Upper lobe of left lung (tissue), 6 donors: ENCODE results near the gene SPR. TPM values are rescaled to one million over a fixed set of nuclear protein-coding genes. Genes with fewer than 3 reads are reported as not detected.

Experiments used
- ATAC-seq, 2 donors: fragments of 200-7000 bp; cut with Tn5 transposase; one replicate each; pipeline ENCODE4 v1.9.1; 2022; ENCODE audit warnings: mild to moderate bottlenecking in 2 of 2, moderate library complexity in 2 of 2; ENCODE audit not compliant: low FRiP score in 2 of 2
- DNase-seq, 2 donors: peaks; one replicate each; pipeline ENCODE4 v3.0.0-alpha.2; 2019 to 2020
- H3K27ac ChIP-seq, 4 donors: fragments of 200-600 bp; sonication (generic); one replicate each; pipeline ENCODE4 v1.5.1; 2016 to 2019
- H3K27me3 ChIP-seq, 4 donors: fragments of 200-600 bp; sonication (generic); one replicate each; pipeline ENCODE4 v1.5.1; 2017 to 2019
- H3K36me3 ChIP-seq, 4 donors: fragments of 200-600 bp; sonication (generic); one replicate each; pipeline ENCODE4 v1.5.1; 2016 to 2019
- H3K4me1 ChIP-seq, 4 donors: fragments of 200-600 bp; sonication (generic); one replicate each; pipeline ENCODE4 v1.5.1; 2018 to 2019
- H3K4me3 ChIP-seq, 4 donors: fragments of 200-600 bp; sonication (generic); one replicate each; pipeline ENCODE4 v1.5.1; 2017 to 2019; ENCODE audit warnings: mild to moderate bottlenecking in 2 of 4, moderate library complexity in 1 of 4
- H3K9me3 ChIP-seq, 4 donors: fragments of 200-600 bp; sonication (generic); one replicate each; pipeline ENCODE4 v1.5.1; 2018 to 2019
- EP300 ChIP-seq, 4 donors: sonication (generic); formaldehyde crosslinking; IDR thresholded peaks; one replicate each; pipeline ENCODE4 v1.5.1; 2017; ENCODE audit warnings: antibody characterized with exemption in 4 of 4, control low read depth in 2 of 4
- POLR2A ChIP-seq, 4 donors: fragments of 450-650 bp; IDR thresholded peaks; one replicate each; pipeline ENCODE4 v1.5.1; 2016 to 2017; ENCODE audit warnings: antibody characterized with exemption in 4 of 4, mild to moderate bottlenecking in 2 of 4
- POLR2AphosphoS5 ChIP-seq, 2 donors: sonication (generic); formaldehyde crosslinking; IDR thresholded peaks; one replicate each; pipeline ENCODE4 v1.5.1; 2017; ENCODE audit warnings: antibody characterized with exemption in 2 of 2
- WGBS, 2 donors: methylation state at CpG; one replicate each; pipeline ENCODE4 v1.1.5; 2017 to 2018; 5-methylcytosine and 5-hydroxymethylcytosine counted together
- total RNA-seq, 6 donors: library from RNA; depleted of rRNA in 4 of 6; stranded (reverse); fragments of >200 nt in 4 of 6; gene quantifications; one replicate each; pipeline versions ENCODE4 v1.1.0 to v1.2.1, GENCODE V29; 2016 to 2021
- TF ChIP-seq, protein P1 (sequence below), 6 experiments: fragments of 450-650 bp in 4 of 6; fragments of 200-600 bp in 2 of 6; sonication (generic) in 2 of 6; IDR thresholded peaks; one replicate each; pipeline ENCODE4 v1.5.1; 2016 to 2019; ENCODE audit warnings: antibody characterized with exemption in 6 of 6
- donor health status: DM: no; HTN: no; CAD: no; lungs with moderate emphysema.
- donor health status: DM: no; HTN: yes; CAD: no; lungs with severe emphysema.

SPR gene
- total RNA-seq, 6 donors from 2014 or later: 26.2 to 49.2 (median 34.2) TPM

DNA sequence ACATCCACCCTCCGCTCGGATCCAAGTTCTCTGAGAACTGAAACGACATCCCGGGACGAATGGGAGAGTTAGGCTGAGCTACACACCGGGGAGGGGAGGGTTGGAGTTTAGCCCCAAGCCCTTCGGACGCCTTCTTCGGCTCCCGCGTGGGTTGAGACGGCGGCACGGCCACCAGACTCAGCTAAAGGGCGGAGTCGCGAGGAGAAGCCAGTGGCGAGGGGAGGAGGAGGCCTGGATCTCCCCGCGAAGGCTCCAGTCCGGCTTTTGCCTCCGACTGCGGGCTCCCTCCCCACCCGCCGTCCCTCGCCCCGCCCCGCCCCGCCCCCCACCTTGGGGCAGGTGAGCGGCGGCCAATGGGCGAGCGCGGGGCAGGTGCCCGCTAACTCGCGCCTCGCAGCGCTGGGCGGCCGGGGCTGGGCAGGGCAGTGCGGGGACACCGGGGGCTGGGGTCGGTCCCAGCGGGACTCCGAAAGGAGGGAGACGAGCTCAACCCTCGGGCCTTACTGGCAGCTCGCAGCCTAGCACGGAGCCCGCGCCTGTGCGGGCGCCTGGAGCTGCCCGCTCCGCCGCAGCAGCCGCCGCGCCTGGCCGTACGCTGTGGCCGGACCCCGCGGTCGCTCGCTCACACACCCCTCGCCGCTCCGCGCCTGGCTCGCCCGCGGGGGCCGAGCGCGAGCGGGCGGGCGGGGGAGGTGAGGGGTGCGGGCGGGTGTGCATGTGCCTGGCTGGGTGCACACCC is 30.1 kb downstream of the SPR start, which contains the start of gene EMX1:
EMX1 (plus strand) TSS at position 382 of the 739 bp plus-strand sequence; CDS start at position 716, 334 bp downstream.
- H3K27ac ChIP-seq: no peak within 1 kb of the TSS

GRCh38 chr2:72917877-72918553 is 30.8 kb downstream of the SPR start:
- Histone ChIP-seq H3K9me3 (no peaks in the 10 kb centered on the region), H3K36me3 (no peaks in the 10 kb centered on the region), H3K4me3 (peak overlapping the region in 3 of 4 donors; percentile 31 to 46 (median 42)), H3K27ac (no peak overlapping the region), H3K27me3 (peaks cover 0 to 95% (median 59%) of the 10 kb centered on the region in 4 donors), H3K4me1 (peaks cover 50 to 59% (median 54%) of the 10 kb centered on the region in 4 donors)
- ATAC-seq (no peak), DNase-seq (peak; percentile 15 to 87)
- 6% methylated on average over 44 of the region's 89 CpGs; no CpG with 5 or more reads in 1 of the 2 donors for WGBS, 2 donors
- TF ChIP-seq EP300 (IDR thresholded peaks at IDR 0.05): no peak
- TF ChIP-seq POLR2A (IDR thresholded peaks at IDR 0.05): no peak
- no peak for TF ChIP-seq POLR2AphosphoS5 (IDR thresholded peaks at IDR 0.05)
- TF ChIP-seq, protein P1, sequence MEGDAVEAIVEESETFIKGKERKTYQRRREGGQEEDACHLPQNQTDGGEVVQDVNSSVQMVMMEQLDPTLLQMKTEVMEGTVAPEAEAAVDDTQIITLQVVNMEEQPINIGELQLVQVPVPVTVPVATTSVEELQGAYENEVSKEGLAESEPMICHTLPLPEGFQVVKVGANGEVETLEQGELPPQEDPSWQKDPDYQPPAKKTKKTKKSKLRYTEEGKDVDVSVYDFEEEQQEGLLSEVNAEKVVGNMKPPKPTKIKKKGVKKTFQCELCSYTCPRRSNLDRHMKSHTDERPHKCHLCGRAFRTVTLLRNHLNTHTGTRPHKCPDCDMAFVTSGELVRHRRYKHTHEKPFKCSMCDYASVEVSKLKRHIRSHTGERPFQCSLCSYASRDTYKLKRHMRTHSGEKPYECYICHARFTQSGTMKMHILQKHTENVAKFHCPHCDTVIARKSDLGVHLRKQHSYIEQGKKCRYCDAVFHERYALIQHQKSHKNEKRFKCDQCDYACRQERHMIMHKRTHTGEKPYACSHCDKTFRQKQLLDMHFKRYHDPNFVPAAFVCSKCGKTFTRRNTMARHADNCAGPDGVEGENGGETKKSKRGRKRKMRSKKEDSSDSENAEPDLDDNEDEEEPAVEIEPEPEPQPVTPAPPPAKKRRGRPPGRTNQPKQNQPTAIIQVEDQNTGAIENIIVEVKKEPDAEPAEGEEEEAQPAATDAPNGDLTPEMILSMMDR (IDR thresholded peaks at IDR 0.05): no peak

More for the DNA sequence above, 30.1 kb downstream of the SPR start, which contains the start of gene EMX1:
- peak within 1 kb of the TSS; percentile 16 to 46 (median 36) for H3K4me3 ChIP-seq
- H3K36me3 ChIP-seq: no peaks in the 10 kb centered on the region
- H3K4me1 ChIP-seq: peaks cover 50 to 59% (median 54%) of the 10 kb centered on the region in 4 donors
- 2 to 3% methylated on average over 14 to 18 of the region's 82 CpGs for WGBS, 2 donors
- ATAC-seq (peak; percentile 67 to 83), DNase-seq (peak; percentile 50 to 91)
- peaks cover 0 to 91% (median 55%) of the 10 kb centered on the region in 4 donors for H3K27me3 ChIP-seq
- no peaks in the 10 kb centered on the region for H3K9me3 ChIP-seq
- TF ChIP-seq, protein P1 (IDR thresholded peaks at IDR 0.05): no peak
- TF ChIP-seq POLR2A (IDR thresholded peaks at IDR 0.05): no peak
- no peak for TF ChIP-seq EP300 (IDR thresholded peaks at IDR 0.05)
- no peak for TF ChIP-seq POLR2AphosphoS5 (IDR thresholded peaks at IDR 0.05)

DNA sequence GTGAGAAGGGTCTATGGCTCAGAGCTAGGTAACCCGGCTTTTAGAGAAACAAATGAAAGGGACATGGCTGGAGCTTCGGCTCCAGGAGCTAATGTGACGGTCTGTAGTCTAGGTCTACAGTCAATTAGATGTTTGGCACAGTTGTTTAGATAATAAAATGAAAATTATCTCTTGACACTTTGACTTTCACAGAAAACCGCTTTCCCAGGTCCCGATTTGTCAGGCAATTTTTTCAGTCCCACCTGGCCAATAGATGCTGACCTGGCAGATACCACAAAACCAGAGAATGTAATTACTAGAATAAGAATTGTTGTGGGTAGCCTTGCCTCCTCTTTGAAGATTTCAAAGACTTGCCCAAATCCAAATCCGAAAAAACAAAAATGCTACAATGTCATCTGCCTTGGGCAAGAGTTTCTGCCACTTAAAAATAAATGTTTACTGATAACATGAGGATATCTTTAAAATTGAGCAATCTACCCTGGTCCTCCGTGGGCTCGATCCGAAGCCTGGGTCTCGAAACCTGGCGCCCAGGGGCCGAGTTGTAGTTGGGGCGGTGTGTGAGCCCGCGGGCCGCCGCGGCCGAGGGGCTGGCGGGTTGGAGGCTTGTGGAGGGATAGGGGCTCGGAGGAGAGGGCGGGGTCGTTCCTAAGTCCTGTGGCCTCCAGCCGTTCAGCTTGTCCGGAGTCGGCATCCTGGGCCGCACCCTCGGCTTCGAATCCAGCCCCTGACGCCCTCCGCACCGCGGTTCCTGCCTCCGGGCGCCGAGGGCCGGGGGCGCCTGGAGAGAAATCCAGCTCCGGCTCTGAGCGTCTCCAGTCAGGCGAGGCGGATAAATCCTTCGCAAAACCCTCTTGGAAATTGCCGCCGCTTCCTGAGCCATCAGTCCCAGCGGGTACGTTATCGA is 32.5 kb downstream of the SPR start:
- Histone ChIP-seq H3K36me3 (no peaks in the 10 kb centered on the region), H3K9me3 (no peaks in the 10 kb centered on the region), H3K4me1 (peaks cover 59 to 69% (median 64%) of the 10 kb centered on the region in 4 donors), H3K4me3 (peak overlapping the region in 1 of 4 donors; percentile 14), H3K27ac (no peak overlapping the region), H3K27me3 (peaks cover 2 to 96% (median 68%) of the 10 kb centered on the region in 4 donors)
- ATAC-seq: no peak
- peak; percentile 13 to 77 for DNase-seq
- TF ChIP-seq EP300 (IDR thresholded peaks at IDR 0.05) (no peak), POLR2A (IDR thresholded peaks at IDR 0.05) (no peak), POLR2AphosphoS5 (IDR thresholded peaks at IDR 0.05) (no peak)
- TF ChIP-seq, protein P1 (IDR thresholded peaks at IDR 0.05): no peak
- WGBS, 2 donors: 10 to 12% methylated on average over 25 to 36 of the region's 48 CpGs

DNA sequence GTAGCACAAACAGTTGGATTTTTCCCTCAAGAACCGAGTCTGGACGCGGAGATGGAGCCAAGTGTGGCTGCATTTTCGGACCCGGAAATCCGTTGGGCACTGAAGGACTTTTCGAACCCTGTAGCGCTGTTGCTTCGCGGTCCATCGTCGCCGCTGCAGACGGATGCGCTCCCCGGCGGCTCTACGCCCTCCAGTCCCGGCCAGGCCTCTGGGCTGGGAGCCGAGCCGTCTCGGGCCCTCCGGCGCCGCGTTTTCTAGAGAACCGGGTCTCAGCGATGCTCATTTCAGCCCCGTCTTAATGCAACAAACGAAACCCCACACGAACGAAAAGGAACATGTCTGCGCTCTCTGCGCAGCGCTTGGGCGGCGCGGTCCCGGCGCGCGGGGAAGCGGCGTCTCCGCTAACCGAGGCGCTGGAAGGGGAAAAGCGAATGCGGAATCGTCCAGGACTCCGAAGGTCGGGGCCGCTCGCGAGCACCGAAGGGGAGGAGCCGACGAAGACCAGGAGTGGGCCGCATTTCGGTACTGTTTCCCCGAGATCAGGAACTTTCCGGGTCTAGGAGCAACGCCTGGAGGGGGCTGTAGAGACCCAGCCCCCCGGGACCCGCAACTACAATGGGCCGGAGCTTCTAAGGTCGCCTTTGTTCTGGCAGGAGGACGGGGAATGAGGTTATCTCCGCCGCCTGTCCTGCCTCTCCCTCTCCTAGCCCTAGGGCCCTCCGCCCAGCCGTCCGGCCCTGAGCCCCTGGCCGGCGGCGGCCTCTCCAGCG is 33.3 kb downstream of the SPR start:
- Histone ChIP-seq H3K27me3 (peaks cover 2 to 96% (median 71%) of the 10 kb centered on the region in 4 donors), H3K9me3 (no peaks in the 10 kb centered on the region), H3K4me3 (peak overlapping the region in 3 of 4 donors; percentile 10 to 35 (median 14)), H3K36me3 (no peaks in the 10 kb centered on the region), H3K4me1 (peaks cover 56 to 64% (median 61%) of the 10 kb centered on the region in 4 donors), H3K27ac (no peak overlapping the region)
- ATAC-seq (no peak), DNase-seq (peak; percentile 17 to 84)
- TF ChIP-seq, protein P1 (IDR thresholded peaks at IDR 0.05): no peak
- TF ChIP-seq POLR2AphosphoS5 (IDR thresholded peaks at IDR 0.05) (no peak), EP300 (IDR thresholded peaks at IDR 0.05) (no peak), POLR2A (IDR thresholded peaks at IDR 0.05) (no peak)
- WGBS, 2 donors: 10 to 11% methylated on average over 26 to 48 of the region's 77 CpGs
